HG03060 (cell line): ENCODE results near the gene RHOG.
"Not testable (repeated sequence)": the region's sequence is repeated elsewhere in the genome, so short reads cannot be mapped to it uniquely, and the experiment has no call there.

ENCODE experiments used
- ATAC-seq: cut with Tn5 transposase; IDR thresholded peaks from one replicate; pipeline ENCODE4 v1.9.1; 2021; ENCODE audit warnings: low read depth, moderate number of reproducible peaks; ENCODE audit not compliant: unreplicated experiment

Gene RHOG

GRCh38 chr11:3810951-3811350, 29.8 kb downstream of the RHOG start:
- ATAC-seq = no peak

GRCh38 chr11:3810446-3810845, 30.3 kb downstream of the RHOG start:
- no peak for ATAC-seq

DNA sequence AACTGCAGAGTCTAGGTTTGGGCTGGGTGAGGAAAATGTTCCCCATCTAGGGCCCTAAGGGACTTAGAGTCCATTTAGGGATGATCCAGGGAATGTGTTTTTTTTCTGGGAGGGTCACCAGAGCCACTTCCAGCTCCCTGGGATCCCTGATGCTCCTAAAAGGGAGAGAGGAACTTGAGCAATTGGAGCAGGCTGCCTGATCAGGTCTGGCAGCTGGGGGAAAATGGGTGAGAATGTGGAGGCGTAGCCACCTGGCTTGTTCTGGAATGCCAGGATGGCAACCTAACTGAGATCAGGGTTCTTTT, 31.2 kb downstream of the RHOG start:
- no peak for ATAC-seq

- peak; percentile 59 for ATAC-seq
Measured at GRCh38 chr11:3808861-3809623, 31.7 kb downstream of the RHOG start.

- no peak for ATAC-seq
Measured at GRCh38 chr11:3807909-3808860, 32.6 kb downstream of the RHOG start, which contains the start of gene PGAP2. Gene PGAP2 (plus strand): TSS chr11:3808560. CDS start chr11:3811260, 2,700 bp downstream.

DNA sequence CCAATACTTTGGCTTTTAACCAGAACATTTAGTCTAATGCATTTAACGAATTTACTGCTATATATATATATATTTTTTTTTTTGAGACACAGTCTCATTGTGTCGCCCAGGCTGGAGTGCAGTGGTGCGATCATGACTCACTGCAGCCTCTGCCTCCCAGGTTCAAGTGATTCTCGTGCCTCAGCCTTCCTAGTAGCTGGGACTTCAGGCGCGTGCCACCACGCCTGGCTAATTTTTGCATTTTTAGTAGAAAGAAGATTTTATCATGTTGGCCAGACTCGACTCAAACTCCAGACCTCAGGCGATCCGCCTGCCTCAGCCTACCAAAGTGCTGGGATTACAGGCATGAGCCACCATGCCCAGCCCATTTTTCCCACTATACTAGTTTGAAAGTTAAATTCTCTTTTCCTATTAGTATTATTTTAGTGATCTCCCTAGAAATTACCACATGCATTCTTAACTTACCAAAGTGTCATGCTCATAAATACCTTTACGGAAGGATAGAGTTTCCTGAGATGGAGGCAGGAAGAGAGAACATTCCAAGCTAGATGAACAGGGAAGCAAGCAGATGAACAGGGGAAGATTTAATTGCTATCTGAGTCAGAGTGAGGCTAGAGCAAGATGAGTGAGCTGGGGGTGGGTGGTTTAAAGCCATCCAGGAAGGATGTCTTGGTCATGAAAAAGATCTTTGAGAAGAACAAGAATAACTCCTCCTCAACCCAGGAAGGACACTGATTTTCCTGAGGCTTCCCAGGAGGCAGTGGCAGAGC, 36.8 kb downstream of the RHOG start:
- no peak for ATAC-seq

GRCh38 chr11:3802011-3802790, 38.6 kb downstream of the RHOG start:
- no peak for ATAC-seq

- no peak for ATAC-seq
Measured at GRCh38 chr11:3799873-3800272, 40.9 kb downstream of the RHOG start.

GRCh38 chr11:3799143-3799542, 41.6 kb downstream of the RHOG start:
- ATAC-seq = no peak

DNA sequence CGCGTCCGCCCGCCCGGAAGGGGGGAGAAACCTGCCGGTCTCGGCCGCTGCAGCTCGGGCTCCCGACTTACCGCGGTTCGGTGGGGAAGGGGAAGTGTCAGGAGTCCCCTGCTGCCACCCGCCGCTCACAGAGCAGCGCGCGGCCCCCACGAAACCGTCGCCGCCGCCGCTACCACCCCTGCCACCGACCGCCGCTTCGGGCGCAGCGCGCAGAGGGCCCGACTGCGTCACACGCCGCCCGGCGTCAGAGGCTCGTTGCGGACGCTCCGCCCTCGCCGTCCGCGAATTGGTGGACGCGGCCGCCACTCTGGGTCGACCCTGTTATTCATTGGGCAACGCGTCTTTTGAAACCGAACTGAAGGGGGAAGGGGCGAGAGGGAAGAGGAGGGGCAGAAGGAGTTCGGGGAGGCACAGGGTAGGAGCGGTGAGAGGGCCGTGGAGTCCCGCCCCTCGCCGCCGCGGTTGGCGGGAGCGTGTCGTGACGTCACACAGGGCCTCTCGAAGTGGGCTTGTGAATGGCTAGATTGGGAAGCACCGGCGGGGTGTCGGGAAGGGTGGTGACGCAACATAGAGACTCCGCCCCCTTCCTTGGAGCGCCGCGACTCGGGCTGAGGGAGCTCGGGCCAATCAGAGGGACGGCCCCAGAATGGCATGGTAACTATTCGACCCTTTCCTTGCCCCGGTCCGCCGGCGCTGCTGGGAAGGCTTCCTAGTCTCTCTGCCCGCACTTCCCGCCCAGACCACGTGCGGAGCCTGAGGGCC, 43.2 kb downstream of the RHOG start, which contains the start of gene NUP98:
TSS of gene NUP98 (minus strand) at position 226 of the 762 bp plus-strand sequence. CDS start 15,437 bp downstream, outside the sequence.
- ATAC-seq = peak; percentile 93

DNA sequence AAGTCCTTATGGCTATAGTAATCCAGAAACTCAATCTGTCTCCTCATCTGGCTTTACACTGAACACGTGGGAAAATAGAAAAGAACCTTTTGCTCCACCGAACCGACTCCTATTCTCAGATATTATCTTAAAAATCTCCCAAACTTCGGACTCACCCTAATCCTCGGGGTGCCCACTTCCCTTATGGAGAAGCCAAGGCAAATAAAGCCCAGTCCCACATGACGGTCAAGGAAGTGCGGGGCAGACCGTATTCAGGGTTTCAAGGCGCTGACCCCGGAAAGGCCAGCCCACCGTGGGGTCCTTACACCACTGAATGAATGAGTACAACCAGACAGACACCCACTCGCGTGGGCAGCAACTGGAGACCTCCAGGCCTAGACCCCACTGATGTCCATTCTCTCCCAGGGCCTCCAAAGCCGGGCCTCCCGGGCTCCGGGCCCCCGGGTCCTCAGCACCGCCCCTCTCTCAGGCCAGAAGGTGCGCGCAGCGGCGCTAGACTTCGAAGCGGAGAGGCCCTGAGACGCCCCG, 43.9 kb downstream of the RHOG start:
- ATAC-seq = peak; percentile 2

DNA sequence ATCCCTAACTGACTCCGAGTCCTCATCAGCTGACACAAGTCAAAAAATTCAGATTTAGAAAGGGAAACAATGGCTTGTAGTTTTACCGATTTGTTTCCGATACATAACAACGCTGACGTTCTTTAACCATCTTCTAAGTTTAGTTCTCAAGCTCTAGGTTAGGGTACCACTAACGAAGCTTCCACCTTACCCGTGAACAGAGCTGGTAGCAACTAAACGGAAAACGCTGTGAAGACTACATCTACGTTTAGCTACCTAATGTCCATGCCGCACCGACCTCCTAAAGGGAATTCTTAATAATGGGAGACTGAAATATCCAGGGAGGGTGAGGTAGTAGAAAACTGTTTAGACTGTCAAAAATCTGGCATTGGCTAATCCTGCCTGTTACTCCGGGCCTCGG, 44.4 kb downstream of the RHOG start:
- ATAC-seq = no peak

DNA sequence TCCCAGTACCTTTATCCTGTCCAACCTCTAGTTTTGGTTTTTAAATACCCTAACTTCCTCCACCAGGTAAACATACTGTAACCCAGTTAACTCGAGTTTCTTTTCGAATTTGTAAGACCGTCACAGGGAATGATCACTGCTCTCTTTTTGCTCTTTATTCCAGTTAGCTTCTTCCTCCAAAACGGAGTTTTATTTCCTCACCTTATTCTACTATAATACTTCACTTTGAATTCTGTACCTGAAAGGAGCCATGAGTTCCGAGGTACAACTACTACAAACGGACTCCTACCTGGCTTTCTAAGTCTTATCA, 44.8 kb downstream of the RHOG start:
- ATAC-seq = no peak

GRCh38 chr11:3795131-3796001, 45.4 kb downstream of the RHOG start:
- no peak for ATAC-seq

GRCh38 chr11:3794387-3794786, 46.4 kb downstream of the RHOG start:
- ATAC-seq = not testable (repeated sequence)

- no peak for ATAC-seq
Measured at GRCh38 chr11:3786781-3787428, 53.9 kb downstream of the RHOG start.

GRCh38 chr11:3783611-3784010, 57.1 kb downstream of the RHOG start:
- no peak for ATAC-seq

- no peak for ATAC-seq
Measured at GRCh38 chr11:3782963-3783362, 57.8 kb downstream of the RHOG start.
